GM13977 (cell line): ENCODE data around the gene WNT11.

Experiments
- DNase-seq: peaks from one replicate; pipeline ENCODE4 v3.0.0; 2012; ENCODE audit warnings: low spot score
- CTCF ChIP-seq: IDR thresholded peaks from 2 replicates; pipeline ENCODE4 v1.5.1; 2012; ENCODE audit warnings: mild to moderate bottlenecking, control low read depth; ENCODE audit not compliant: insufficient read depth; ENCODE audit errors: extremely low read depth, missing control alignments
- in situ Hi-C: fragments of 300-500 bp; cut with MboI; formaldehyde crosslinking; loops from one replicate; pipeline ENCODE4 v1.12.0; 2022; ENCODE audit warnings: low sequenced_read_pairs, low pct_unique_long_range_greater_than_20kb, mixed read lengths, inconsistent platforms; ENCODE audit not compliant: unreplicated experiment

Gene WNT11

GRCh38 chr11:76221365-76221764 is 15.1 kb upstream of the WNT11 start:
- no peak for DNase-seq
- TF ChIP-seq CTCF = no peak
- in situ Hi-C loops = loop anchor here (25.0 kb wide), 1 partner anchor 441 kb away; the partner anchor contains the start of gene LRRC32

GRCh38 chr11:76219243-76219642 is 12.9 kb upstream of the WNT11 start:
- in situ Hi-C loops = loop anchor here (10.0 to 25.0 kb wide), 2 partner anchors 96 to 443 kb away; partner anchors contain the start of gene LRRC32
- no peak for TF ChIP-seq CTCF
- no peak for DNase-seq

GRCh38 chr11:76218449-76219178 is 12.3 kb upstream of the WNT11 start:
- TF ChIP-seq CTCF = no peak
- no peak for DNase-seq
- in situ Hi-C loops = loop anchor here (10.0 to 25.0 kb wide), 2 partner anchors 96 to 444 kb away; partner anchors contain the start of gene LRRC32

- in situ Hi-C loops = loop anchor here (10.0 to 25.0 kb wide), 2 partner anchors 97 to 445 kb away; partner anchors contain the start of gene LRRC32
- DNase-seq = no peak
- no peak for TF ChIP-seq CTCF
These were observed 11.4 kb upstream of the WNT11 start for GRCh38 chr11:76217653-76218160.

- DNase-seq = no peak
- TF ChIP-seq CTCF = no peak
- in situ Hi-C loops = loop anchor here (10.0 to 25.0 kb wide), 2 partner anchors 98 to 446 kb away; partner anchors contain the start of gene LRRC32
These were observed 10.4 kb upstream of the WNT11 start for GRCh38 chr11:76216536-76217325.

GRCh38 chr11:76215941-76216340 is 9.6 kb upstream of the WNT11 start:
- in situ Hi-C loops = loop anchor here (10.0 to 25.0 kb wide), 2 partner anchors 99 to 446 kb away; partner anchors contain the start of gene LRRC32
- no peak for TF ChIP-seq CTCF
- no peak for DNase-seq
